ENCODE data around the gene EIF5A. TPM values are rescaled to one million over a fixed set of nuclear protein-coding genes. Genes with fewer than 3 reads are reported as not detected.
"Not testable (repeated sequence)": the region's sequence is repeated elsewhere in the genome, so short reads cannot be mapped to it uniquely, and the experiment has no call there.

Gene EIF5A
- polyA plus RNA-seq, 1 donor = 263 TPM

DNA sequence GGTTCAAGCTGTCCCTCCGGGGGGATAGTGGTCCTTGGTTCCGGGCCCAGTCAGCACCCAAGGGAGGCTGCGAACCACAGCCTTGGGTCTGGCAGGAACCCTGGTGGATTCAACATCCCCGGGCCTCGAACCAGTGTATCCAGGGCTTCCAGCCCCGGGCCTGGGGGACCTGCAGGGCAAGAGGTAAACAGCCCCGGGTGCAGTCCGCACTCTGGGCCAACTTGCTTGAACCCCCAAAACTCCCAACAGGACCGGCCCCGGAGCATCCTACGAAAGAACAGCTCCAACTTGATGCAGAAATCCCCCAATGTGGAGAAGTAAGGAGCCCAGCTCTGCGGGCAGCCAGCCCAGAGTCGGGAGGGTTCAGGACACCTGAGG is 23.2 kb downstream of the EIF5A start:
- peaks cover 13% of the 10 kb centered on the region for H3K36me3 ChIP-seq (ENCODE audit: control insufficient read depth, insufficient read depth, low read length)
- peak overlapping the region; percentile 59 for H3K4me3 ChIP-seq (ENCODE audit: low read length)
- H3K27ac ChIP-seq (ENCODE audit: low read length) = peak overlapping the region; percentile 73
- WGBS (ENCODE audit: insufficient coverage, low lambda C conversion rate) = no CpG with 5 or more reads among the region's 13 CpGs
- H3K9me3 ChIP-seq (ENCODE audit: control insufficient read depth, low read depth, low read length) = no peaks in the 10 kb centered on the region
- peaks cover 2% of the 10 kb centered on the region for H3K27me3 ChIP-seq (ENCODE audit: control insufficient read depth, insufficient read depth, low read length)
- H3K4me1 ChIP-seq (ENCODE audit: control insufficient read depth, insufficient read depth, low read length) = peaks cover 16% of the 10 kb centered on the region
- no peak for DNase-seq

DNA sequence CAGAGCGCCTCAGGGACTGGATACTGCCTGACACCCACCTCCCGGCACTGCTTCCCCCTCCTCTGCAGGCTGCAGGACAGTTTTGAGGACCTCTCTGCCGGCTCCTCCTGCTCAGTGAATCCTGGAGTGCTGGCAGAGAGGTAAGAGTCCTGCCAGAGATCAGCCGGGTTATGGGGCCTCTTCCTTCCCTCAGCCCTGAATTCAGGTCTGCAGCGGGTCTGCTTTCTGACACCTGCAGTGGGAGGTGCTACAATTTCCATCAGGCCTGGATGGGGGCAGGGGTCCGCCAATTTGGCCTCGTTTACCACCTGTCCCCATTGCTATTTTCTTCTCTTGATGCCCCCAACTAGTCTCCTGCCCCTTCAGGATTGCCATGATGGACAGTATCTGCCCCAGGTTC is 24.7 kb downstream of the EIF5A start:
- peaks cover 16% of the 10 kb centered on the region for H3K4me1 ChIP-seq (ENCODE audit: control insufficient read depth, insufficient read depth, low read length)
- H3K36me3 ChIP-seq (ENCODE audit: control insufficient read depth, insufficient read depth, low read length) = no peaks in the 10 kb centered on the region
- H3K27ac ChIP-seq (ENCODE audit: low read length) = no peak overlapping the region
- H3K4me3 ChIP-seq (ENCODE audit: low read length) = no peak overlapping the region
- no peaks in the 10 kb centered on the region for H3K9me3 ChIP-seq (ENCODE audit: control insufficient read depth, low read depth, low read length)
- H3K27me3 ChIP-seq (ENCODE audit: control insufficient read depth, insufficient read depth, low read length) = peaks cover 4% of the 10 kb centered on the region
- no CpG with 5 or more reads among the region's 7 CpGs for WGBS (ENCODE audit: insufficient coverage, low lambda C conversion rate)
- DNase-seq = no peak

DNA sequence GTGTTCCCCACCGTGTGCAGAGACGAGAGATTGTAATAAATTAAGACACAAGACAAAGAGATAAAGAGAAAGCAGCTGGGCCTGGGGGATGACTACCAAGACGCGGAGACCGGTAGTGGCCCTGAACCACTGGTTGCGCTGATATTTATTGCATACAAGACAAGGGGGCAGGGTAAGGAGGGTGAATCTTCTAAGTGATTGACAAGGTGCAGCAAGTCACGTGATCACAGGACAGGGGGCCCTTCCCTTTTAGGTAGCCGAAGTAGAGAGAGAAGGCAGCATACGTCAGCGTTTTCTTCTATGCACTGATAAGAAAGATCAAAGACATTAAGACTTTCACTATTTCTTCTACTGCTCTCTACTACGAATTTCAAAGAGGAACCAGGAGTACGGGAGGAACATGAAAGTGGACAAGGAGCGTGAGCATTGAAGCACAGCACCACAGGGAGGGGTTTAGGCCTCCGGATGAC is 25.2 kb downstream of the EIF5A start:
- H3K27ac ChIP-seq (ENCODE audit: low read length); H3K27me3 ChIP-seq (ENCODE audit: control insufficient read depth, insufficient read depth, low read length); H3K9me3 ChIP-seq (ENCODE audit: control insufficient read depth, low read depth, low read length); H3K4me3 ChIP-seq (ENCODE audit: low read length); H3K36me3 ChIP-seq (ENCODE audit: control insufficient read depth, insufficient read depth, low read length); DNase-seq: not testable (repeated sequence)
- no CpG with 5 or more reads among the region's 14 CpGs for WGBS (ENCODE audit: insufficient coverage, low lambda C conversion rate)
- H3K4me1 ChIP-seq (ENCODE audit: control insufficient read depth, insufficient read depth, low read length) = peaks cover 16% of the 10 kb centered on the region

DNA sequence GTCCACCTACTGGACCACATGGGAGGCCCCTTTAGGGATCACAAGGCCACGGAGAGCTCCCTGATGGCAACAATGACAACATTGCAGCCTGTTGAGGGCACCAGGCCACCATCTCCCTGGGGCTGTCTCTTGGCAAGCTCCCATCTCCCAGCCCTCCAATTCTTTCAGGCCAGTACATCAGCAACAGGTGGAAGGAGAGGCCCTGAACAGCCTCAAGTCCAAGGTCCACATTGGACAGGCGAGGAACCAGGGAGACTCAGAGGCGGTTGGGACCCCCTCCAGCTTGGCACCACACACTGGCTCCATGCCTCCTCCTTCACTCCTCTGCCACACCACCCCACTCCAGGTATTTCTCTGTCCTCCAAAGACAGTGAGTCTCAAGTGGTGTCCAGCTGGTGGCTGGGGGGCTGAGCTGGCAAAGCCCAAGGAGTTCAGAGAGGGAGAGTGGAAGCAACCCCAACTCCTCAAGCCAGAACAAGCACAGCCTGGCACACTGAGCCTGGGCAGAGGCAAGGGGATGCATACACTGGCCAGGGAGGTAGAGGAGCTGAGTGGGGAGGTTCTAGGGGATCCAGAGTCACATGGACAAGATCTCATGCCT is 27.6 kb downstream of the EIF5A start:
- H3K9me3 ChIP-seq (ENCODE audit: control insufficient read depth, low read depth, low read length) = no peaks in the 10 kb centered on the region
- DNase-seq = no peak
- no peak overlapping the region for H3K4me3 ChIP-seq (ENCODE audit: low read length)
- H3K36me3 ChIP-seq (ENCODE audit: control insufficient read depth, insufficient read depth, low read length) = no peaks in the 10 kb centered on the region
- H3K4me1 ChIP-seq (ENCODE audit: control insufficient read depth, insufficient read depth, low read length) = peaks cover 8% of the 10 kb centered on the region
- H3K27ac ChIP-seq (ENCODE audit: low read length) = no peak overlapping the region
- WGBS (ENCODE audit: insufficient coverage, low lambda C conversion rate) = no CpG with 5 or more reads among the region's 3 CpGs
- peaks cover 4% of the 10 kb centered on the region for H3K27me3 ChIP-seq (ENCODE audit: control insufficient read depth, insufficient read depth, low read length)

DNA sequence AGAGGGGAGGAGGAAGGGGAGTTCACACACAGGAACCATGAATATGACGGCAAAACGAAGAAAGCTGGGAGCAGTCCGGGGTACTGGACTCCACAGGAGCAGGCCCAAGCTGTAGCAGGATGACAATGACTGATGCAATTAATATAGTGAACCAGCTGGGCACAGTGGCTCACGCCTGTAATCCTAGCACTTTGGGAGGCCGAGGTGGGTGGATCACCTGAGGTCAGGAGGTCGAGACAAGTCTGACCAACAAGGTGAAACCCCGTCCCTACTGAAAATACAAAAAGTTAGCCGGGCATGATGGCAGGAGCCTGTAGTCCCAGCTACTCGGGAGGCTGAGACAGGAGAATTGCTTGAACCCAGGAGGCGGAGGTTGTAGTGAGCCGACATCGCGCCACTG is 28.3 kb downstream of the EIF5A start:
- not testable (repeated sequence) for H3K9me3 ChIP-seq (ENCODE audit: control insufficient read depth, low read depth, low read length); DNase-seq; H3K4me1 ChIP-seq (ENCODE audit: control insufficient read depth, insufficient read depth, low read length); H3K27me3 ChIP-seq (ENCODE audit: control insufficient read depth, insufficient read depth, low read length); H3K36me3 ChIP-seq (ENCODE audit: control insufficient read depth, insufficient read depth, low read length); H3K27ac ChIP-seq (ENCODE audit: low read length); H3K4me3 ChIP-seq (ENCODE audit: low read length)
- WGBS (ENCODE audit: insufficient coverage, low lambda C conversion rate) = no CpG with 5 or more reads among the region's 13 CpGs

DNA sequence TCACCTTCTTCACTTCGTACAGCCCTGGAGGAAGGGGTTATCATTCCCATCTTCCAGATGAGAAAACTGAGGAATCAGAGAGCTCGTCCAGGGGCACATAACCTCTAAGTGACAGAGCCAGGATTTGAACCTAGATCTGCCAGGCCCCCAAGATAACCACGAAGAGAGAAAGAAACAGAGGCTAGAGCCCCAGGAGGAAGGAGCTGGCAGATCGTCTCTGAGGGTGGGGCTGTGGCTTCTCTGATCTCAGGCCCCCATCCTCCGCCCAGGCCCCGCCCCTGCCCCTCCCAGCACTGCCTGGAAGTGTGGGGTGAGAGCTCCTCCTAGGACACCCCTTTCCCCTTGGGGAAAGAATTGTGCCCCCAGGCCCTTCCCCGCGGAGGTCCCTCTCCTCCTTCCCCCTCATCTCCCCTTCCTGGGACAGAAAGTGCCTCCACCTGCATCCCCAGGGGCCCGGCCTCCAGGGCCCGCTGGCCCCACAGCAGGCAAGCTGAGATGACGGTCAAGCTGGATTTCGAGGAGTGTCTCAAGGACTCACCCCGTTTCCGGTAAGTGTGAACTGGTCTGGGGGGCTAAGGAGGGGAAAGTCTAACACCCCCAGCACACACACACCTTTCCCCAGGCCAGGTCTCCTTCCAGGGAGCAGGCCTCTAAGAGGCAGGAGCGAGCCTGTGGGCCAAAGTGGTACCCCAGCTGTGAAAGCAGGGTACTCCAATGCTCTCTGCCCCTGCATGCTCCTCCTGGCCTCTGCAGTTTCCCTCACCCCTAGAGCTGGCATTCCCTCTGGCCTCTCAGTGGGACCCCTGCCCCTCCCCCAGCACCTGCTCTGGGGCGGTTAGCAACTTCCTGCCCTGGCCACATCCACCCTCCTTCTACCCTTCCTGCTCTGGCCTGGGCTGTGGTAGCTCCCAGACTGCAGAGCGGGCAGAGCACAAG is 29.1 kb downstream of the EIF5A start, which contains the start of gene ACAP1:
TSS of gene ACAP1 (plus strand) at position 290 of the 936 bp plus-strand sequence. CDS start at position 496, 206 bp downstream.
- DNase-seq = no peak

DNA sequence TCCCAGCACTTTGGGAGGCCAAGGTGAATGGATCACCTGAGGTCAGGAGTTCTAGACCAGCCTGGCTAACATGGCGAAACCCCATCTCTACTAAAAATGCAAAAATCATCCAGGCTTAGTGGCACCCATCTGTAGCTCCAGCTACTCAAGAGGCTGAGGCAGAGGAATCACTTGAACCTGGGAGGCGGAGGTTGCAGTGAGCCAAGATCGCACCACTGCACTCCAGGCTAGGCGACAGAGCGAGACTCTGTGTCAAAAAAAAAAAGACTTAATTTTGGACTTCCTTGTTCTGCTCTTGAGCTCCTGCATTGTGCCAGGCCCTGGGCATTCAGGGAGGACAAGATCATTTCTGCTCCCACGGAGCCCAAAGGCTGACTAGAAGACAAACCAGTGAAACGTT is 30.2 kb downstream of the EIF5A start:
- H3K4me3 ChIP-seq (ENCODE audit: low read length); H3K4me1 ChIP-seq (ENCODE audit: control insufficient read depth, insufficient read depth, low read length); H3K36me3 ChIP-seq (ENCODE audit: control insufficient read depth, insufficient read depth, low read length); H3K27ac ChIP-seq (ENCODE audit: low read length); H3K9me3 ChIP-seq (ENCODE audit: control insufficient read depth, low read depth, low read length); H3K27me3 ChIP-seq (ENCODE audit: control insufficient read depth, insufficient read depth, low read length); DNase-seq: not testable (repeated sequence)
- WGBS (ENCODE audit: insufficient coverage, low lambda C conversion rate) = no CpG with 5 or more reads among the region's 7 CpGs

More for the DNA sequence above, 29.1 kb downstream of the EIF5A start, which contains the start of gene ACAP1:
- Histone ChIP-seq H3K27ac (ENCODE audit: low read length) (no peak within 1 kb of the TSS), H3K4me1 (ENCODE audit: control insufficient read depth, insufficient read depth, low read length) (no peaks in the 10 kb centered on the region), H3K4me3 (ENCODE audit: low read length) (peak within 1 kb of the TSS; percentile 16), H3K9me3 (ENCODE audit: control insufficient read depth, low read depth, low read length) (no peaks in the 10 kb centered on the region), H3K27me3 (ENCODE audit: control insufficient read depth, insufficient read depth, low read length) (peaks cover 4% of the 10 kb centered on the region), H3K36me3 (ENCODE audit: control insufficient read depth, insufficient read depth, low read length) (no peaks in the 10 kb centered on the region)
- no CpG with 5 or more reads among the region's 17 CpGs for WGBS (ENCODE audit: insufficient coverage, low lambda C conversion rate)

DNA sequence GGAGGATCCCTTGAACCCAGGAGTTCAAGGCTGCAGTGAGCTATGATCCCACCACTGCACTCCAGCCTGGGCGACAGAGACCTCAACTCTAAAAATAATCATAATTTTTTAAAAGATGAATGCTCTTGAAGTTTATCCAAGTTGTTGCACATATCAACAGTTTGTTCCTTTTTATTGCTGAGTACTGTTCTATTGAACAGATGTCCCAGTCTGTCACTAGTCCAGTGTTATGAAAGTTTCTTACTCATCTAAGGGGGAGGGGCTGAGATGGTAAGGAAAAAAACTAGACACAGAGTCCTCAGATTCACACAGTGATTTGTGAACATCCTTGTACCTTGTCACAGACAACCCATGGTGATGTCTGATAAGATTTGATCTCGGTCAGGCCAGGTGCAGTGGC is 32.8 kb downstream of the EIF5A start:
- no peaks in the 10 kb centered on the region for H3K4me1 ChIP-seq (ENCODE audit: control insufficient read depth, insufficient read depth, low read length)
- WGBS (ENCODE audit: insufficient coverage, low lambda C conversion rate) = no CpG with 5 or more reads among the region's 2 CpGs
- H3K27me3 ChIP-seq (ENCODE audit: control insufficient read depth, insufficient read depth, low read length) = peaks cover 13% of the 10 kb centered on the region
- no peak overlapping the region for H3K4me3 ChIP-seq (ENCODE audit: low read length)
- no peaks in the 10 kb centered on the region for H3K36me3 ChIP-seq (ENCODE audit: control insufficient read depth, insufficient read depth, low read length)
- no peaks in the 10 kb centered on the region for H3K9me3 ChIP-seq (ENCODE audit: control insufficient read depth, low read depth, low read length)
- H3K27ac ChIP-seq (ENCODE audit: low read length) = no peak overlapping the region
- no peak for DNase-seq

DNA sequence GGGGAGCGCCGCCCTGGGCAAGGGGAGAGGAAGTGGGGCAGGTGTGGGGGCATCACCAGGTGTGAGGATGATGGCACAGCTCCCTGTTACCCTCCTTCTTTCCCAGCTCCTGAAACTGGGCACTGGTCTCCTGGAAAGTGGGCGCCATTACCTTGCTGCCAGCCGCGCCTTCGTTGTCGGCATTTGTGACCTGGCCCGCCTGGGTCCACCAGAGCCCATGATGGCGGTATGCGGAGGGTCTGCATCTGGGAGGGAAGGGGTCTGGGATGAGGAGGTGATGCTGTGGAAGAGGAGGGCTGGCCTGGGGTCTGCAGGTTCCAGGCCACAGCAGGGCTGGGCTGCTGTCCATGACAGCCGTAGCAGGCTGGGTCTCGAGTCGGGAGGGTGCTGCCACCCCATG is 34.4 kb downstream of the EIF5A start:
- Histone ChIP-seq H3K4me1 (ENCODE audit: control insufficient read depth, insufficient read depth, low read length) (peaks cover 4% of the 10 kb centered on the region), H3K27ac (ENCODE audit: low read length) (no peak overlapping the region), H3K36me3 (ENCODE audit: control insufficient read depth, insufficient read depth, low read length) (no peaks in the 10 kb centered on the region), H3K27me3 (ENCODE audit: control insufficient read depth, insufficient read depth, low read length) (peaks cover 12% of the 10 kb centered on the region), H3K9me3 (ENCODE audit: control insufficient read depth, low read depth, low read length) (no peaks in the 10 kb centered on the region), H3K4me3 (ENCODE audit: low read length) (no peak overlapping the region)
- WGBS (ENCODE audit: insufficient coverage, low lambda C conversion rate) = no CpG with 5 or more reads among the region's 13 CpGs
- DNase-seq = no peak

DNA sequence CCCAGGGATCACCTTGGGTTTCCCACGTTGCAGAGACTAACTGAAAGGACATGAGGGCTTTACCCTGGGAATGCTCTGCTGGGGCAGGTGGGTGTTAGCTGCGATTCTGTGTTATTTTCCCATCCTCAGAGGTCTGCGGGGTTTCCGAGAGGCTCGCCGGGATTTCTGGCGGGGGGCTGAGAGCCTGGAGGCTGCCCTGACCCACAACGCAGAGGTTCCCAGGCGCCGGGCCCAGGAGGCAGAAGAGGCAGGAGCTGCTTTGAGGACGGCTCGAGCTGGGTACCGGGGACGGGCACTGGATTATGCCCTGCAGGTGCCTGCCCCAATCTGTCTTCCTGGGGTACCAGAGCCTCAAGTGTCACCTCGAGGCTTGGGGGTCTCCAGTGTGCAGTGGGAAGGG is 35.8 kb downstream of the EIF5A start:
- no CpG with 5 or more reads among the region's 15 CpGs for WGBS (ENCODE audit: insufficient coverage, low lambda C conversion rate)
- H3K4me3 ChIP-seq (ENCODE audit: low read length) = no peak overlapping the region
- no peak for DNase-seq
- H3K9me3 ChIP-seq (ENCODE audit: control insufficient read depth, low read depth, low read length) = no peaks in the 10 kb centered on the region
- H3K36me3 ChIP-seq (ENCODE audit: control insufficient read depth, insufficient read depth, low read length) = no peaks in the 10 kb centered on the region
- H3K27me3 ChIP-seq (ENCODE audit: control insufficient read depth, insufficient read depth, low read length) = peaks cover 12% of the 10 kb centered on the region
- peaks cover 8% of the 10 kb centered on the region for H3K4me1 ChIP-seq (ENCODE audit: control insufficient read depth, insufficient read depth, low read length)
- H3K27ac ChIP-seq (ENCODE audit: low read length) = no peak overlapping the region
